WTC11 (cell line): ENCODE measurements around the gene UGT1A5. TPM values are rescaled to one million over a fixed set of nuclear protein-coding genes. Genes with fewer than 3 reads are reported as not detected.

Source experiments
- ATAC-seq: fragments of 200-7000 bp; cut with Tn5 transposase; 2 replicates; pipeline ENCODE4 v1.10.0; 2021; ENCODE audit warnings: mild to moderate bottlenecking, moderate library complexity
- CTCF ChIA-PET: fragments of 300-600 bp; sonication (Branson Sonifier 250); formaldehyde crosslinking; loops from one replicate; lab custom pipeline; 2021; ENCODE audit warnings: antibody characterized with exemption; lab: Charles Lee
- POLR2A ChIA-PET: fragments of 350-600 bp; sonication (Branson Sonifier 250); formaldehyde crosslinking; loops from one replicate; lab custom pipeline; 2021; ENCODE audit warnings: antibody characterized with exemption; lab: Charles Lee
- DNase-seq: peaks from one replicate; pipeline ENCODE4 v3.0.0; 2021; ENCODE audit warnings: low spot score
- H3K27ac Mint-ChIP-seq: 2 replicates; pipeline ENCODE4 v1.8.0; 2021; ENCODE audit warnings: mixed read lengths
- H3K27me3 Mint-ChIP-seq: 2 replicates; pipeline ENCODE4 v1.8.0; 2021; ENCODE audit warnings: low read depth, mild to moderate bottlenecking, moderate library complexity, mixed read lengths
- H3K36me3 Mint-ChIP-seq: 2 replicates; pipeline ENCODE4 v1.8.0; 2021; ENCODE audit warnings: mixed read lengths
- H3K4me1 Mint-ChIP-seq: 2 replicates; pipeline ENCODE4 v1.8.0; 2022; ENCODE audit warnings: mixed read lengths
- H3K4me3 Mint-ChIP-seq: 2 replicates; pipeline ENCODE4 v1.8.0; 2021; ENCODE audit warnings: mild to moderate bottlenecking, moderate library complexity, mixed read lengths
- H3K9me3 Mint-ChIP-seq: 2 replicates; pipeline ENCODE4 v1.8.0; 2021; ENCODE audit warnings: mixed read lengths
- FOXK1 ChIP-seq: sonication (generic); formaldehyde crosslinking; IDR thresholded peaks from 2 replicates; pipeline ENCODE4 v1.8.0; 2022; ENCODE audit warnings: mild to moderate bottlenecking, moderate library complexity, missing genetic modification reagents
- NR2C2 ChIP-seq: sonication (generic); formaldehyde crosslinking; IDR thresholded peaks from 2 replicates; pipeline ENCODE4 v1.8.0; 2022; ENCODE audit warnings: mild to moderate bottlenecking, missing genetic modification reagents
- OVOL2 ChIP-seq: fragments of 250-450 bp; sonication (Bioruptor Pico); IDR thresholded peaks from 2 replicates; pipeline ENCODE4 v1.9.0; 2021; ENCODE audit warnings: mild to moderate bottlenecking, borderline replicate concordance
- PRRX2 ChIP-seq: fragments of 250-450 bp; sonication (Bioruptor Pico); IDR thresholded peaks from 2 replicates; pipeline ENCODE4 v1.8.0; 2021; ENCODE audit warnings: mild to moderate bottlenecking
- ZNF121 ChIP-seq: sonication (generic); formaldehyde crosslinking; IDR thresholded peaks from 2 replicates; pipeline ENCODE4 v1.8.0; 2023; ENCODE audit warnings: missing genetic modification reagents
- ZNF671 ChIP-seq: fragments of 250-450 bp; sonication (Bioruptor Pico); IDR thresholded peaks from 2 replicates; pipeline ENCODE4 v1.8.0; 2021; ENCODE audit warnings: mild to moderate bottlenecking
- total RNA-seq: library from RNA; stranded (reverse); gene quantifications from 3 replicates; pipeline ENCODE4 v1.2.3, GENCODE V29; 2021
- TF ChIP-seq, protein P1 (sequence below): sonication (generic); formaldehyde crosslinking; IDR thresholded peaks from 2 replicates; pipeline ENCODE4 v1.8.1; 2023; ENCODE audit warnings: mild to moderate bottlenecking, missing genetic modification reagents, borderline replicate concordance
- TF ChIP-seq, protein P2 (sequence below): sonication (generic); formaldehyde crosslinking; IDR thresholded peaks from 2 replicates; pipeline ENCODE4 v1.8.0; 2022; ENCODE audit warnings: mild to moderate bottlenecking, missing genetic modification reagents
- TF ChIP-seq, protein P3 (sequence below): sonication (generic); formaldehyde crosslinking; IDR thresholded peaks from 2 replicates; pipeline ENCODE4 v1.8.1; 2022; ENCODE audit warnings: mild to moderate bottlenecking, missing genetic modification reagents, moderate library complexity, borderline replicate concordance
- TF ChIP-seq, protein P4 (sequence below): sonication (generic); formaldehyde crosslinking; IDR thresholded peaks from 2 replicates; pipeline ENCODE4 v1.8.1; 2022; ENCODE audit warnings: missing genetic modification reagents, borderline replicate concordance
- TF ChIP-seq, protein P5 (sequence below): fragments of 250-450 bp; sonication (Bioruptor Pico); IDR thresholded peaks from 2 replicates; pipeline ENCODE4 v2.1.2; 2022; ENCODE audit warnings: mild to moderate bottlenecking, moderate library complexity
- TF ChIP-seq, protein P6 (sequence below): sonication (generic); formaldehyde crosslinking; IDR thresholded peaks from 2 replicates; pipeline ENCODE4 v1.8.0; 2022; ENCODE audit warnings: mild to moderate bottlenecking, missing genetic modification reagents
- TF ChIP-seq, protein P7 (sequence below): sonication (generic); formaldehyde crosslinking; IDR thresholded peaks from 2 replicates; pipeline ENCODE4 v1.8.0; 2023; ENCODE audit warnings: missing genetic modification reagents, mild to moderate bottlenecking, borderline replicate concordance
- TF ChIP-seq, protein P8 (sequence below): sonication (generic); formaldehyde crosslinking; IDR thresholded peaks from 2 replicates; pipeline ENCODE4 v1.8.1; 2023; ENCODE audit warnings: mild to moderate bottlenecking, missing genetic modification reagents, moderate library complexity

UGT1A5 gene
- total RNA-seq, 1 experiment from 2014 or later = not detected

DNA sequence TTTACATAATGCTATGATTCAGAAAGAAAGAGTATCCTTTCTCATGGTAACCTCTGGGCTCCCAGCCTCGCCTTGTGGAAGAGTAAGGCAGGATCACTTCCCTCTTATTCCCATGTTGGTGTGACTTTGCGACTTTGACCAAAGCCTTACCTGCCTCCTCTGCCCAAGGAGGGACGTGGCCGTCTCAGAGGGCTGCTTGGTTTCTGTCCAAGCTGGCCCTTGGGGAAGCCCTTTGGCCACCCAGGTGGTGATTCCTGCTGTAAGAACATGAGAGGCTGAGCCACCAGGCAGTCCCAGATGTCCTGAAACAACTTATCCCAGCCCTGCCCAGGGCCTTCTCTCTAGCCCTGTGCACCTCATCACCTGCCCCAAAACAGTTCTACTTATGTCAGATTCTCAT, 14.0 kb upstream of the UGT1A5 start:
- DNase-seq = no peak
- ATAC-seq = peak; percentile 24; the same call in 1 of the 2 replicates
- Mint-ChIP-seq H3K27ac (no peak overlapping the region), H3K9me3 (no peaks in the 10 kb centered on the region), H3K36me3 (no peaks in the 10 kb centered on the region), H3K4me1 (peaks cover 7% of the 10 kb centered on the region; the same call in 1 of the 2 replicates), H3K4me3 (no peak overlapping the region), H3K27me3 (no peaks in the 10 kb centered on the region)
- POLR2A ChIA-PET = no interaction called here
- CTCF ChIA-PET = interaction anchor here (1.6 kb wide), 1 partner anchor 13 kb away, joined by 7 read pairs; the partner anchor contains the start of gene UGT1A5
- TF ChIP-seq, protein P1, sequence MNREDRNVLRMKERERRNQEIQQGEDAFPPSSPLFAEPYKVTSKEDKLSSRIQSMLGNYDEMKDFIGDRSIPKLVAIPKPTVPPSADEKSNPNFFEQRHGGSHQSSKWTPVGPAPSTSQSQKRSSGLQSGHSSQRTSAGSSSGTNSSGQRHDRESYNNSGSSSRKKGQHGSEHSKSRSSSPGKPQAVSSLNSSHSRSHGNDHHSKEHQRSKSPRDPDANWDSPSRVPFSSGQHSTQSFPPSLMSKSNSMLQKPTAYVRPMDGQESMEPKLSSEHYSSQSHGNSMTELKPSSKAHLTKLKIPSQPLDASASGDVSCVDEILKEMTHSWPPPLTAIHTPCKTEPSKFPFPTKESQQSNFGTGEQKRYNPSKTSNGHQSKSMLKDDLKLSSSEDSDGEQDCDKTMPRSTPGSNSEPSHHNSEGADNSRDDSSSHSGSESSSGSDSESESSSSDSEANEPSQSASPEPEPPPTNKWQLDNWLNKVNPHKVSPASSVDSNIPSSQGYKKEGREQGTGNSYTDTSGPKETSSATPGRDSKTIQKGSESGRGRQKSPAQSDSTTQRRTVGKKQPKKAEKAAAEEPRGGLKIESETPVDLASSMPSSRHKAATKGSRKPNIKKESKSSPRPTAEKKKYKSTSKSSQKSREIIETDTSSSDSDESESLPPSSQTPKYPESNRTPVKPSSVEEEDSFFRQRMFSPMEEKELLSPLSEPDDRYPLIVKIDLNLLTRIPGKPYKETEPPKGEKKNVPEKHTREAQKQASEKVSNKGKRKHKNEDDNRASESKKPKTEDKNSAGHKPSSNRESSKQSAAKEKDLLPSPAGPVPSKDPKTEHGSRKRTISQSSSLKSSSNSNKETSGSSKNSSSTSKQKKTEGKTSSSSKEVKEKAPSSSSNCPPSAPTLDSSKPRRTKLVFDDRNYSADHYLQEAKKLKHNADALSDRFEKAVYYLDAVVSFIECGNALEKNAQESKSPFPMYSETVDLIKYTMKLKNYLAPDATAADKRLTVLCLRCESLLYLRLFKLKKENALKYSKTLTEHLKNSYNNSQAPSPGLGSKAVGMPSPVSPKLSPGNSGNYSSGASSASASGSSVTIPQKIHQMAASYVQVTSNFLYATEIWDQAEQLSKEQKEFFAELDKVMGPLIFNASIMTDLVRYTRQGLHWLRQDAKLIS (CRISPR knock-in tag) = no peak
- TF ChIP-seq, protein P2, sequence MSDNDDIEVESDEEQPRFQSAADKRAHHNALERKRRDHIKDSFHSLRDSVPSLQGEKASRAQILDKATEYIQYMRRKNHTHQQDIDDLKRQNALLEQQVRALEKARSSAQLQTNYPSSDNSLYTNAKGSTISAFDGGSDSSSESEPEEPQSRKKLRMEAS (CRISPR knock-in tag) = no peak
- TF ChIP-seq ZNF121 (CRISPR knock-in tag) (no peak), ZNF671 (no peak), NR2C2 (CRISPR knock-in tag) (no peak), FOXK1 (CRISPR knock-in tag) (no peak)
- TF ChIP-seq, protein P3, sequence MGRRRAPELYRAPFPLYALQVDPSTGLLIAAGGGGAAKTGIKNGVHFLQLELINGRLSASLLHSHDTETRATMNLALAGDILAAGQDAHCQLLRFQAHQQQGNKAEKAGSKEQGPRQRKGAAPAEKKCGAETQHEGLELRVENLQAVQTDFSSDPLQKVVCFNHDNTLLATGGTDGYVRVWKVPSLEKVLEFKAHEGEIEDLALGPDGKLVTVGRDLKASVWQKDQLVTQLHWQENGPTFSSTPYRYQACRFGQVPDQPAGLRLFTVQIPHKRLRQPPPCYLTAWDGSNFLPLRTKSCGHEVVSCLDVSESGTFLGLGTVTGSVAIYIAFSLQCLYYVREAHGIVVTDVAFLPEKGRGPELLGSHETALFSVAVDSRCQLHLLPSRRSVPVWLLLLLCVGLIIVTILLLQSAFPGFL = no peak
- TF ChIP-seq, protein P4, sequence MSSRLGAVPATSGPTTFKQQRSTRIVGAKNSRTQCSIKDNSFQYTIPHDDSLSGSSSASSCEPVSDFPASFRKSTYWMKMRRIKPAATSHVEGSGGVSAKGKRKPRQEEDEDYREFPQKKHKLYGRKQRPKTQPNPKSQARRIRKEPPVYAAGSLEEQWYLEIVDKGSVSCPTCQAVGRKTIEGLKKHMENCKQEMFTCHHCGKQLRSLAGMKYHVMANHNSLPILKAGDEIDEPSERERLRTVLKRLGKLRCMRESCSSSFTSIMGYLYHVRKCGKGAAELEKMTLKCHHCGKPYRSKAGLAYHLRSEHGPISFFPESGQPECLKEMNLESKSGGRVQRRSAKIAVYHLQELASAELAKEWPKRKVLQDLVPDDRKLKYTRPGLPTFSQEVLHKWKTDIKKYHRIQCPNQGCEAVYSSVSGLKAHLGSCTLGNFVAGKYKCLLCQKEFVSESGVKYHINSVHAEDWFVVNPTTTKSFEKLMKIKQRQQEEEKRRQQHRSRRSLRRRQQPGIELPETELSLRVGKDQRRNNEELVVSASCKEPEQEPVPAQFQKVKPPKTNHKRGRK (CRISPR knock-in tag) = no peak
- TF ChIP-seq, protein P5, sequence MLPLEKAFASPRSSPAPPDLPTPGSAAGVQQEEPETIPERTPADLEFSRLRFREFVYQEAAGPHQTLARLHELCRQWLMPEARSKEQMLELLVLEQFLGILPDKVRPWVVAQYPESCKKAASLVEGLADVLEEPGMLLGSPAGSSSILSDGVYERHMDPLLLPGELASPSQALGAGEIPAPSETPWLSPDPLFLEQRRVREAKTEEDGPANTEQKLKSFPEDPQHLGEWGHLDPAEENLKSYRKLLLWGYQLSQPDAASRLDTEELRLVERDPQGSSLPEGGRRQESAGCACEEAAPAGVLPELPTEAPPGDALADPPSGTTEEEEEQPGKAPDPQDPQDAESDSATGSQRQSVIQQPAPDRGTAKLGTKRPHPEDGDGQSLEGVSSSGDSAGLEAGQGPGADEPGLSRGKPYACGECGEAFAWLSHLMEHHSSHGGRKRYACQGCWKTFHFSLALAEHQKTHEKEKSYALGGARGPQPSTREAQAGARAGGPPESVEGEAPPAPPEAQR = no peak
- TF ChIP-seq, protein P6, sequence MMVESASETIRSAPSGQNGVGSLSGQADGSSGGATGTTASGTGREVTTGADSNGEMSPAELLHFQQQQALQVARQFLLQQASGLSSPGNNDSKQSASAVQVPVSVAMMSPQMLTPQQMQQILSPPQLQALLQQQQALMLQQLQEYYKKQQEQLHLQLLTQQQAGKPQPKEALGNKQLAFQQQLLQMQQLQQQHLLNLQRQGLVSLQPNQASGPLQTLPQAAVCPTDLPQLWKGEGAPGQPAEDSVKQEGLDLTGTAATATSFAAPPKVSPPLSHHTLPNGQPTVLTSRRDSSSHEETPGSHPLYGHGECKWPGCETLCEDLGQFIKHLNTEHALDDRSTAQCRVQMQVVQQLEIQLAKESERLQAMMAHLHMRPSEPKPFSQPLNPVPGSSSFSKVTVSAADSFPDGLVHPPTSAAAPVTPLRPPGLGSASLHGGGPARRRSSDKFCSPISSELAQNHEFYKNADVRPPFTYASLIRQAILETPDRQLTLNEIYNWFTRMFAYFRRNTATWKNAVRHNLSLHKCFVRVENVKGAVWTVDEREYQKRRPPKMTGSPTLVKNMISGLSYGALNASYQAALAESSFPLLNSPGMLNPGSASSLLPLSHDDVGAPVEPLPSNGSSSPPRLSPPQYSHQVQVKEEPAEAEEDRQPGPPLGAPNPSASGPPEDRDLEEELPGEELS = no peak

DNA sequence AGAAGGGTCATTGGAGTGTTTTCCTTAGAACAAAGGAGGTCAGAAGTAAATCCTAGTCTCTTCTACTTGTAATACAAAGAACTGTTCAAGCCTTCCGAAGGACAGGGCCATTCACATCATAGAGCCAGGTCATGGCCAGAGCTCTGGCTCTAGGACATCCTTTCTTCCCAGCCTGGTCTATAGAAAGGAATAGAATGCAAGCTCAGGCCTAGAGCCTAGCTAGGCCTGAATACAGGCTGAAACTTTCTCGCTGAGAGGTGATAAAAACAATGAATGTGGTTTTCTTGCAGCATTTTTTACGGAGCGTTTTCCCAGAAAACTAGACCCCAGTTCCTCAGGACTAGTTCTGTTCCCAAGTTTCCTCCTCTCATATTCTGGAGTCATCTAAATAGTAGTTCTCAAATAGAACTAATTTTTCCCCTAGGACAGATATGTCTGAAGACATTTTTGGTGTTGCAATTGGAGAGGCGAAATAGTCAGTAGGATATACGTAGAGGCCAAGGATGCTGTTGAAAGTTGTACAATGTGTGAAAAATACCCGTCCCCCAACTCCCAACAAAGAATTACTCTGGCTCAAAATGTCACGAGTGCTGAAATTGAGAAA, 13.2 kb upstream of the UGT1A5 start:
- no peak for ATAC-seq
- no peak for DNase-seq
- TF ChIP-seq, protein P7, sequence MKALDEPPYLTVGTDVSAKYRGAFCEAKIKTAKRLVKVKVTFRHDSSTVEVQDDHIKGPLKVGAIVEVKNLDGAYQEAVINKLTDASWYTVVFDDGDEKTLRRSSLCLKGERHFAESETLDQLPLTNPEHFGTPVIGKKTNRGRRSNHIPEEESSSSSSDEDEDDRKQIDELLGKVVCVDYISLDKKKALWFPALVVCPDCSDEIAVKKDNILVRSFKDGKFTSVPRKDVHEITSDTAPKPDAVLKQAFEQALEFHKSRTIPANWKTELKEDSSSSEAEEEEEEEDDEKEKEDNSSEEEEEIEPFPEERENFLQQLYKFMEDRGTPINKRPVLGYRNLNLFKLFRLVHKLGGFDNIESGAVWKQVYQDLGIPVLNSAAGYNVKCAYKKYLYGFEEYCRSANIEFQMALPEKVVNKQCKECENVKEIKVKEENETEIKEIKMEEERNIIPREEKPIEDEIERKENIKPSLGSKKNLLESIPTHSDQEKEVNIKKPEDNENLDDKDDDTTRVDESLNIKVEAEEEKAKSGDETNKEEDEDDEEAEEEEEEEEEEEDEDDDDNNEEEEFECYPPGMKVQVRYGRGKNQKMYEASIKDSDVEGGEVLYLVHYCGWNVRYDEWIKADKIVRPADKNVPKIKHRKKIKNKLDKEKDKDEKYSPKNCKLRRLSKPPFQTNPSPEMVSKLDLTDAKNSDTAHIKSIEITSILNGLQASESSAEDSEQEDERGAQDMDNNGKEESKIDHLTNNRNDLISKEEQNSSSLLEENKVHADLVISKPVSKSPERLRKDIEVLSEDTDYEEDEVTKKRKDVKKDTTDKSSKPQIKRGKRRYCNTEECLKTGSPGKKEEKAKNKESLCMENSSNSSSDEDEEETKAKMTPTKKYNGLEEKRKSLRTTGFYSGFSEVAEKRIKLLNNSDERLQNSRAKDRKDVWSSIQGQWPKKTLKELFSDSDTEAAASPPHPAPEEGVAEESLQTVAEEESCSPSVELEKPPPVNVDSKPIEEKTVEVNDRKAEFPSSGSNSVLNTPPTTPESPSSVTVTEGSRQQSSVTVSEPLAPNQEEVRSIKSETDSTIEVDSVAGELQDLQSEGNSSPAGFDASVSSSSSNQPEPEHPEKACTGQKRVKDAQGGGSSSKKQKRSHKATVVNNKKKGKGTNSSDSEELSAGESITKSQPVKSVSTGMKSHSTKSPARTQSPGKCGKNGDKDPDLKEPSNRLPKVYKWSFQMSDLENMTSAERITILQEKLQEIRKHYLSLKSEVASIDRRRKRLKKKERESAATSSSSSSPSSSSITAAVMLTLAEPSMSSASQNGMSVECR = no peak
- TF ChIP-seq OVOL2 (no peak), PRRX2 (CRISPR knock-in tag) (no peak)
- TF ChIP-seq, protein P8, sequence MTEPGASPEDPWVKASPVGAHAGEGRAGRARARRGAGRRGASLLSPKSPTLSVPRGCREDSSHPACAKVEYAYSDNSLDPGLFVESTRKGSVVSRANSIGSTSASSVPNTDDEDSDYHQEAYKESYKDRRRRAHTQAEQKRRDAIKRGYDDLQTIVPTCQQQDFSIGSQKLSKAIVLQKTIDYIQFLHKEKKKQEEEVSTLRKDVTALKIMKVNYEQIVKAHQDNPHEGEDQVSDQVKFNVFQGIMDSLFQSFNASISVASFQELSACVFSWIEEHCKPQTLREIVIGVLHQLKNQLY (CRISPR knock-in tag) = no peak
- ChIA-PET CTCF (interaction anchor here (1.6 kb wide), 1 partner anchor 12 kb away, joined by 7 read pairs; the partner anchor contains the start of gene UGT1A5), POLR2A (interaction anchor here (0.8 kb wide), 1 partner anchor 134 kb away, joined by 3 read pairs; no protein-coding TSS in a partner anchor)
- Mint-ChIP-seq H3K27me3 (no peaks in the 10 kb centered on the region), H3K36me3 (no peaks in the 10 kb centered on the region), H3K9me3 (no peaks in the 10 kb centered on the region), H3K4me3 (no peak overlapping the region), H3K4me1 (peaks cover 7% of the 10 kb centered on the region; the same call in 1 of the 2 replicates), H3K27ac (0 out of 2 replicates have a peak overlapping the region, but pooled peaks have one; percentile 38)
